Measurements from ENCODE around the gene DEXI. TPM values are rescaled to one million over a fixed set of nuclear protein-coding genes. Genes with fewer than 3 reads are reported as not detected.
A peak's percentile ranks its signal among the peaks of the same experiment; 100 is the strongest.
"Not testable (repeated sequence)": the region's sequence is repeated elsewhere in the genome, so short reads cannot be mapped to it uniquely, and the experiment has no call there.

Gene DEXI
- total and polyA plus RNA-seq, 4 donors: 19.5 to 35.5 (median 28.0) TPM

DNA sequence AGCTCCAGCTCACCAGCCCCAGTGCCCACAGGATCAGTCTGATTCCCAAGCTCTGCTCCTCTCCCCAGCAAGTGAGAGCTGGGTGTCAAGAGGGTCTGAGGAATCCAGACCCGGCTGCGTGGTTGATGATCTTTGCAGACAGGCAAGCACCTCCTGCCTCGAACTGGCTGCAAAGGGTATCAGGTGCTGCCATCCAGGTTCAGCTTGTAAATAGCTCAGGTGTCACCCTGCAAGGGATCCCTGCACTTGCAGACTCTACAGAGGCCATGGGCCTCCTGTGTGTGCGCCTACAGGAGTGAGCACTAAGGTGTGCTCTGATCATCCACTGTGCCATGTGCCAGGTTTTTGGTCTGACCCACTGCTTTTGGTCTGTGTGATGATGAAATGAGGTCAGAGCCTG is 16.2 kb downstream of the DEXI start:
- Histone ChIP-seq H3K4me3 (no peak overlapping the region), H3K27ac (ENCODE audit: low read depth in 1 of 2, low read length in 1 of 2) (no peak overlapping the region), H3K36me3 (ENCODE audit: control insufficient read depth in 4 of 4, insufficient read depth in 4 of 4, low read length in 4 of 4) (peaks cover 12 to 35% (median 21%) of the 10 kb centered on the region in 4 donors), H3K27me3 (ENCODE audit: control insufficient read depth in 3 of 3, insufficient read depth in 3 of 3, low read length in 2 of 3) (no peaks in the 10 kb centered on the region), H3K9me3 (ENCODE audit: control insufficient read depth in 4 of 4, insufficient read depth in 3 of 4, low read length in 3 of 4) (no peaks in the 10 kb centered on the region), H3K9ac (ENCODE audit: insufficient read depth in 1 of 2, low read length in 2 of 2) (no peak overlapping the region), H3K4me1 (ENCODE audit: control insufficient read depth in 5 of 5, insufficient read depth in 5 of 5, low read length in 5 of 5) (peaks cover 3 to 20% (median 7%) of the 10 kb centered on the region in 5 donors)
- WGBS, 2 donors: 83 to 86% methylated on average over 4 of the region's 4 CpGs
- TF ChIP-seq, protein P1, sequence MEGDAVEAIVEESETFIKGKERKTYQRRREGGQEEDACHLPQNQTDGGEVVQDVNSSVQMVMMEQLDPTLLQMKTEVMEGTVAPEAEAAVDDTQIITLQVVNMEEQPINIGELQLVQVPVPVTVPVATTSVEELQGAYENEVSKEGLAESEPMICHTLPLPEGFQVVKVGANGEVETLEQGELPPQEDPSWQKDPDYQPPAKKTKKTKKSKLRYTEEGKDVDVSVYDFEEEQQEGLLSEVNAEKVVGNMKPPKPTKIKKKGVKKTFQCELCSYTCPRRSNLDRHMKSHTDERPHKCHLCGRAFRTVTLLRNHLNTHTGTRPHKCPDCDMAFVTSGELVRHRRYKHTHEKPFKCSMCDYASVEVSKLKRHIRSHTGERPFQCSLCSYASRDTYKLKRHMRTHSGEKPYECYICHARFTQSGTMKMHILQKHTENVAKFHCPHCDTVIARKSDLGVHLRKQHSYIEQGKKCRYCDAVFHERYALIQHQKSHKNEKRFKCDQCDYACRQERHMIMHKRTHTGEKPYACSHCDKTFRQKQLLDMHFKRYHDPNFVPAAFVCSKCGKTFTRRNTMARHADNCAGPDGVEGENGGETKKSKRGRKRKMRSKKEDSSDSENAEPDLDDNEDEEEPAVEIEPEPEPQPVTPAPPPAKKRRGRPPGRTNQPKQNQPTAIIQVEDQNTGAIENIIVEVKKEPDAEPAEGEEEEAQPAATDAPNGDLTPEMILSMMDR (IDR thresholded peaks at IDR 0.05; ENCODE audit: control extremely low read depth, extremely low read depth): no peak
- ATAC-seq (ENCODE audit: insufficient read depth, low FRiP score): no peak
- no peak for DNase-seq

- Histone ChIP-seq H3K4me1 (ENCODE audit: control insufficient read depth in 5 of 5, insufficient read depth in 5 of 5, low read length in 5 of 5) (peaks cover 6 to 18% (median 7%) of the 10 kb centered on the region in 5 donors), H3K36me3 (ENCODE audit: control insufficient read depth in 4 of 4, insufficient read depth in 4 of 4, low read length in 4 of 4) (peaks cover 12 to 35% (median 20%) of the 10 kb centered on the region in 4 donors)
- not testable (repeated sequence) for ATAC-seq (ENCODE audit: insufficient read depth, low FRiP score); H3K9ac ChIP-seq (ENCODE audit: insufficient read depth in 1 of 2, low read length in 2 of 2); H3K27ac ChIP-seq (ENCODE audit: low read depth in 1 of 2, low read length in 1 of 2); H3K4me3 ChIP-seq; H3K9me3 ChIP-seq (ENCODE audit: control insufficient read depth in 4 of 4, insufficient read depth in 3 of 4, low read length in 3 of 4); H3K27me3 ChIP-seq (ENCODE audit: control insufficient read depth in 3 of 3, insufficient read depth in 3 of 3, low read length in 2 of 3); DNase-seq
- 95 to 97% methylated on average over 3 of the region's 3 CpGs for WGBS, 2 donors
These were observed 17.0 kb downstream of the DEXI start for GRCh38 chr16:10925285-10925684.

GRCh38 chr16:10923650-10924214 is 18.5 kb downstream of the DEXI start:
- Histone ChIP-seq H3K9me3 (ENCODE audit: control insufficient read depth in 4 of 4, insufficient read depth in 3 of 4, low read length in 3 of 4) (no peaks in the 10 kb centered on the region), H3K36me3 (ENCODE audit: control insufficient read depth in 4 of 4, insufficient read depth in 4 of 4, low read length in 4 of 4) (peaks cover 12 to 37% (median 20%) of the 10 kb centered on the region in 4 donors), H3K9ac (ENCODE audit: insufficient read depth in 1 of 2, low read length in 2 of 2) (no peak overlapping the region), H3K27ac (ENCODE audit: low read depth in 1 of 2, low read length in 1 of 2) (peak overlapping the region in 1 of 2 donors; percentile 64), H3K27me3 (ENCODE audit: control insufficient read depth in 3 of 3, insufficient read depth in 3 of 3, low read length in 2 of 3) (no peaks in the 10 kb centered on the region), H3K4me3 (no peak overlapping the region), H3K4me1 (ENCODE audit: control insufficient read depth in 5 of 5, insufficient read depth in 5 of 5, low read length in 5 of 5) (peaks cover 5 to 10% (median 7%) of the 10 kb centered on the region in 5 donors)
- 79 to 83% methylated on average over 14 of the region's 14 CpGs for WGBS, 2 donors
- no peak for ATAC-seq (ENCODE audit: insufficient read depth, low FRiP score)
- no peak for DNase-seq
- TF ChIP-seq, protein P1 (IDR thresholded peaks at IDR 0.05; ENCODE audit: control extremely low read depth, extremely low read depth): no peak

DNA sequence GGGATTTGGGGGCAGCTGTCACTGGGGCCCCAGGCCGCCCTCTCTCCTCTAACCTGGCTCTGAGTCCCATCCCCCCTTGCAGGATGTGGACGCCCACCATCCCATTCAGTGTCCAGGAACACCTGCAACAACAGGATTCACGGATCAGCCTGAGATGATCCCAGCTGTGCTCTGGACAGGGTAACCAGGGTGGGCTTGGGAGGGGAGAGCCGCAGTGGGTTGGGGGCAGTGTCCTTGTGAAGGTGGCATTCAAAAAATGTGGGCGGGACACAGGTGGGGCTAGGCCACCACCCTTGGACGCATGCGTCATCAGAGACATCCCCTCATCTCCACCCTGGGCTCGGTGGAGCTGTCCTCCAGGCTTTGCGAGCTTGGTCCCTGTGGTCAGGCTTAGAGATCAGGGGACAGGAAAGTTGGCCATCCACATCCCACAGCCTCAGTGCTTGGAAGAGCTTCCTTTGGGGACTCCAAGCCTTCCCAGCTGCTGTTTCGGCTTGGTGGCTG is 19.1 kb downstream of the DEXI start:
- DNase-seq (no peak), ATAC-seq (ENCODE audit: insufficient read depth, low FRiP score) (no peak)
- Histone ChIP-seq H3K4me1 (ENCODE audit: control insufficient read depth in 5 of 5, insufficient read depth in 5 of 5, low read length in 5 of 5) (peaks cover 5 to 10% (median 7%) of the 10 kb centered on the region in 5 donors), H3K9me3 (ENCODE audit: control insufficient read depth in 4 of 4, insufficient read depth in 3 of 4, low read length in 3 of 4) (no peaks in the 10 kb centered on the region), H3K27ac (ENCODE audit: low read depth in 1 of 2, low read length in 1 of 2) (peak overlapping the region in 1 of 2 donors; percentile 64), H3K9ac (ENCODE audit: insufficient read depth in 1 of 2, low read length in 2 of 2) (no peak overlapping the region), H3K27me3 (ENCODE audit: control insufficient read depth in 3 of 3, insufficient read depth in 3 of 3, low read length in 2 of 3) (no peaks in the 10 kb centered on the region), H3K4me3 (no peak overlapping the region), H3K36me3 (ENCODE audit: control insufficient read depth in 4 of 4, insufficient read depth in 4 of 4, low read length in 4 of 4) (peaks cover 12 to 34% (median 20%) of the 10 kb centered on the region in 4 donors)
- whole genome bisulfite sequencing, 2 donors: 87 to 92% methylated on average over 10 of the region's 10 CpGs
- TF ChIP-seq, protein P1 (IDR thresholded peaks at IDR 0.05; ENCODE audit: control extremely low read depth, extremely low read depth): no peak
